GM10266 (cell line): ENCODE measurements around the gene HOXA4.

Source experiments
- DNase-seq: peaks from one replicate; pipeline ENCODE4 v3.0.0; 2012; ENCODE audit errors: extremely low spot score
- TF ChIP-seq, protein P1 (sequence below): IDR thresholded peaks from 2 replicates; pipeline ENCODE4 v1.5.1; 2012; ENCODE audit warnings: mild to moderate bottlenecking, low read depth; ENCODE audit not compliant: control insufficient read depth, insufficient read depth; ENCODE audit errors: missing control alignments

HOXA4 gene

GRCh38 chr7:27158436-27159265, 28.1 kb upstream of the HOXA4 start:
- TF ChIP-seq, protein P1, sequence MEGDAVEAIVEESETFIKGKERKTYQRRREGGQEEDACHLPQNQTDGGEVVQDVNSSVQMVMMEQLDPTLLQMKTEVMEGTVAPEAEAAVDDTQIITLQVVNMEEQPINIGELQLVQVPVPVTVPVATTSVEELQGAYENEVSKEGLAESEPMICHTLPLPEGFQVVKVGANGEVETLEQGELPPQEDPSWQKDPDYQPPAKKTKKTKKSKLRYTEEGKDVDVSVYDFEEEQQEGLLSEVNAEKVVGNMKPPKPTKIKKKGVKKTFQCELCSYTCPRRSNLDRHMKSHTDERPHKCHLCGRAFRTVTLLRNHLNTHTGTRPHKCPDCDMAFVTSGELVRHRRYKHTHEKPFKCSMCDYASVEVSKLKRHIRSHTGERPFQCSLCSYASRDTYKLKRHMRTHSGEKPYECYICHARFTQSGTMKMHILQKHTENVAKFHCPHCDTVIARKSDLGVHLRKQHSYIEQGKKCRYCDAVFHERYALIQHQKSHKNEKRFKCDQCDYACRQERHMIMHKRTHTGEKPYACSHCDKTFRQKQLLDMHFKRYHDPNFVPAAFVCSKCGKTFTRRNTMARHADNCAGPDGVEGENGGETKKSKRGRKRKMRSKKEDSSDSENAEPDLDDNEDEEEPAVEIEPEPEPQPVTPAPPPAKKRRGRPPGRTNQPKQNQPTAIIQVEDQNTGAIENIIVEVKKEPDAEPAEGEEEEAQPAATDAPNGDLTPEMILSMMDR = no peak
- DNase-seq = no peak

DNA sequence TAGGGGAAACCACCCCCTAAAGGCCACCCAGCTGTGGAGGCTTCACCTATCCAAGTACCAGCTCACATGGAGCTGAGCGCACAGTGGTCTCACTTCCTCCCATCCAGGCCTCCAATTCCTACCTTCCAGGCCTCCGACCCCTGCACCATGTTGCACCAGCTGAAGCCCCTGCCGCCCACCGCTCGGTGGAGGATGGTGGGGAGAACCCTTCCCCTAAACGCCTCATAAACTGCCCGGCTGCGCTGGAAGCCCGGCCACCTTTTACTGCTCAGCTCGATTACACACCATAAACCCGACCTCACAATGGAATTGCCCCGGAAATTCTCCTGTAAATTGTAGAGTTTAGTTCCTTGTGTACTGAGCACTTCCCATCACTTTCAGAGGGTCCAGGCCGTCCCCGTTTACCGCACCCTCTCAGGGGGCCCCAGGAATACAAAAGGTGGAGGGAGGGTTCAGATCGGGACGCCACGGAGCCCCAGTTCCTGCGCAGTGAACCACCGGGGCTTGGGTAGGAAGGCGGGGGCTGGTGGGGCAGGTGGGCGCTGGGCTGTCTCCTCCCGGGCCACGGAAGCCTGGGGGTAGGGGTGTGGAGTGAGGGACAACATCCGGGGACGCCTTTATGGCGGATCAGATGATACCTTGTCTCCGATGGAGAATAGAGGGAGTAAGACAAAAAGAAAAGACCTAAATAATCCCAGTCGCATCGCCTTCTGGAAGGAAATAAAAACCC, 27.3 kb upstream of the HOXA4 start:
- TF ChIP-seq, protein P1 = no peak
- DNase-seq = no peak

- DNase-seq = no peak
- TF ChIP-seq, protein P1 = no peak
These were observed 26.6 kb upstream of the HOXA4 start for GRCh38 chr7:27156916-27157701.

DNA sequence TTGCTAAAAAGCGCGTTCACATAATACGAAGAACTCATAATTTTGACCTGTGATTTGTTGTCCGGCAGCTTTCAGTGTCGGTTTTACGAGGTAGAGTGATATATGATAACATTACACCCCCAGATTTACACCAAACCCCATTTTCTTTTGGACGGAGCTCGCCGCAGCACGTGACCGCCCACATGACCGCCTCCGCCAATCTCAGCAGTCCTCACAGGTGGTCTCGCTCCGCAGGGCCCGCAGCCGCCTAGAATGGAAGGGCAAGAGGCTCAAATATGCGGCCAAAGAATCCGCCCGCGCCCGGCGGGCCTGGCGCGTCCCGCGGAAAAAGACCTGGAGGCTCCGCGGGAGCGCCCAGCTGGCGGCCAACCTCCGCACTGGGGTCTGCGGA, 25.9 kb upstream of the HOXA4 start, which contains the start of gene HOXA7:
Gene HOXA7 (minus strand): TSS at position 168 of the 391 bp plus-strand sequence. CDS start 130 bp downstream, at position 38.
- TF ChIP-seq, protein P1 = no peak
- DNase-seq = no peak

- TF ChIP-seq, protein P1 = no peak
- no peak for DNase-seq
These were observed 25.4 kb upstream of the HOXA4 start for GRCh38 chr7:27155816-27156507.

DNA sequence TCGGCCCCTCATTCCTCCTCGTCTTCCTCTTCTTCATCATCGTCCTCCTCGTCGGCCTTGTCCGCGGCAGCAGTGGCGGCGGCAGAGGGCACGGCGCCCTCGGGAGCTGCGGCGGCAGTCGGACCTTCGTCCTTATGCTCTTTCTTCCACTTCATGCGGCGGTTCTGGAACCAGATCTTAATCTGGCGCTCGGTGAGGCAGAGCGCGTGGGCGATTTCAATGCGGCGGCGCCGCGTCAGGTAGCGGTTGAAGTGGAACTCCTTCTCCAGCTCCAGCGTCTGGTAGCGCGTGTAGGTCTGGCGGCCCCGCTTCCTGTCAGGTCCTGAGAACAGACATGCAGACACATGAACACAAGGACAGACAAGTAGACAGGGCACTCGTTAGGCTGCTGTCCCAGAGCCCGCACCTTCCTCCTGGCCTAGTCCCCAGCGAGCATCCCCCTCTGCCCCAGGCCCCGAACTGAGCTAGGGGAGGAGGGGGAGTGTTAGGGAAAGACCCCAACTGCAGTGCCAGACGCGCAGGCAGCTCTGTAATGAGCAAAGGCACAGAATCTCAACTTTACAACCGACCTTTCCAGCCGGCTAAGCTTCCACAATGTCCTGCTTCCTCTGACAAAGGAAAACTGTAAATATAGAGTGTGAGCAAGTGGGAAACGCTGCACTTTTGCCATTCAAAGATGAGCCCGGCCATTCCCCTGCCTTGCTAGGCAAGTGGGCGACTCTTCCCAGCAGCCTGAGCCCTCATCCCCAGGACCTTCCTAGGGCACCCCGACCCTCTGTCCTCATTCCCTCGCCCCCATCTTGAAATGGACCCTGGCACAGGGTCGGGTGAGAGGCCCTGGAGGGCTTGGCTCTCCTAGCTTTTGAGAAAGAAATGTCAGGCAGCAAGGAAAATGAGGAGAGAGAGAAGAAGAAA, 24.6 kb upstream of the HOXA4 start:
- DNase-seq = no peak
- TF ChIP-seq, protein P1 = no peak
